SIG-M5 (cell line): ENCODE results near the gene KRTAP5-9.
"Not testable (repeated sequence)": the region's sequence is repeated elsewhere in the genome, so short reads cannot be mapped to it uniquely, and the experiment has no call there.

Experiments
- DNase-seq: peaks from one replicate; lab custom pipeline; 2025; lab: John Stamatoyannopoulos, UW

Gene KRTAP5-9

GRCh38 chr11:71582969-71583368 lies 34.7 kb downstream of the KRTAP5-9 start:
- not testable (repeated sequence) for DNase-seq

DNA sequence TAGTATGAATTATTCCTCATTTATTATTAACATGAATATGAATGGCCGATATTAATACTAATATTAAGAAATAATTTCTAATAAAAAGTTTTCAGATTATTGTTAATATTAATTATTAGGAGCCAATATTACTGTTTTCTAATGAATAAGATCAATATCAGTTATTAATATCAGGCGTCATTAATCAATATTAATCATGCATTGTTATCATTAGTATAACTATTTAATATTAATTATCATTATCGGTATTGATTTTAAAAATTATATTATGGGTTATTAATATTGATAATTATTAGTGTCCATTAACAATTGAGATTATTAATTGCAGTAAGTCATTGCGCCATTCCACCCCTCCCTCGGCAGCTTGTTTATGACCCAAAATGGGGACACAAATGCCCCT lies 37.5 kb downstream of the KRTAP5-9 start:
- not testable (repeated sequence) for DNase-seq

DNA sequence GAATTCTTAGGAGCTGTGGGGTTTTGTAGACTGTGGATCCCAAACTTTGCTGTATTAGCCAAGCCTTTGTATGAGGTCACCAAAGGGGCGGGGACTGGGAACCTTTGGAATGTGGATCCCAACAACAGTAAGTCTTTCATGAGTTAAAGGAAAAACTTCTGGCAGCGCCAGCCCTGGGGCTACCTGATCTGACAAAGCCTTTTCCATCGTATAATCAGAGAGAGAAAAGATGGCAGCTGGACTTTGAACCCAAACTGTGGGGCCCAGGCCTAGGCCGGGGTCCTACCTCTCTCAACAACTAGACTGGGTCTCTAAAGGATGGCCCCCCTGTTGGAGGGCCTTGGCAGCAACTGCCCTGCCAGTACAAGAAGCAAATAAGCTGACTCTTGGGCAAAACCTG lies 40.1 kb downstream of the KRTAP5-9 start:
- not testable (repeated sequence) for DNase-seq

DNA sequence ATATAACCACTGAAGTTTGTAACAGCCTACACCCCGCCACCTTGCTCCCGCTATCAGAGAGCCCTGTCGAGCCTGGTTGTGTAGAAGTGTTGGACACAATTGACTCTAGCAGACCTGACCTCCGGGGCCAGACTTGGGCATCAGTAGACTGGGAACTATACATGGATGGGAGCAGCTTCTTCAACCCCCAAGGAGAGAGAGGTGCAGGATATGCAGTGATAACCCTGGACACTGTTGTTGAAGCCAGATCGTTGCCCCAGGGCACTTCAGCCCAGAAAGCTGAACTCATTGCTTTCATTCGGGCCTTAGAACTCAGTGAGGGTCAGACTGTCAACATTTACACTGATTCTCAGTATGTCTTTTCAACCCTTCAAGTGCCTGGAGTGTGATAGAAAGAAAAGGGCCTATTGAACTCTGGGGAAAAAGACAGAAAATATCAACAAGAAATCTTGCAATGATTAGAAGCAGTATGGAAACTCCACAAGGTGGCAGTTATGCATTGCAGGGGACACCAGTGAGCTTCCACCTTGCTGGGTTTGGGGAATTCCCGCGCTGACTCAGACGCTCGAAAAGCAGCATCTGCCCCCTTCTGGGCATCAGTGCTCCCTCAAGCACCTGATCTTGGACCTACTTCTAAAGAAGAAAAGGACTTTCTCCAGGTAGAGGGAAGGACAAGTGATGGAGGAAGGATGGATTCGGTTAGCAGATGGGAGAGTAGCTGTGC lies 40.8 kb downstream of the KRTAP5-9 start:
- not testable (repeated sequence) for DNase-seq

DNA sequence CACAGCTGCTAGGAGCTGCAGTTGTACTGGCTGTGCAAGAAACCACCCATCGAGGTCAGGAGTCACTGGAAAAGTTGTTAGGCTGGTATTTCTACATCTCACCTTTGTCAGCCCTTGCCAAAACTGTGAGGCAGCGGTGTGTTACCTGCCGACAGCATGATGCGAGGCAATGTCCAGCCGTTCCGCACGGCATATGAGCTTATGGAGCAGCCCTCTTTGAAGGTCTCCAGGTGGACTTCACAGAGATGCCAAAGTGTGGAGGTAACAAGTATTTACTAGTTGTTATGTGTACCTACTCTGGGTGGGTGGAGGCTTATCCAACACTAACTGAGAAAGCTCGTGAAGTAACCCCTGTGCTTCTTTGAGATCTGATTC lies 41.3 kb downstream of the KRTAP5-9 start:
- not testable (repeated sequence) for DNase-seq
